ENCODE data around the gene CAB39L.

CAB39L gene

GRCh38 chr13:49343255-49343654 is 100.6 kb downstream of the CAB39L start:
- TF ChIP-seq CTCF (conservative IDR thresholded peaks at IDR 0.05; ENCODE audit: low read length) = no peak
- no peak for TF ChIP-seq EZH2phosphoT487 (IDR thresholded peaks at IDR 0.05; ENCODE audit: borderline replicate concordance)
- no peak overlapping the region for H3K9ac ChIP-seq (ENCODE audit: low read depth, low read length, poor library complexity, severe bottlenecking)

GRCh38 chr13:49342454-49342853 is 101.4 kb downstream of the CAB39L start:
- Histone ChIP-seq H3K9me2 (replicated peaks; ENCODE audit: low read depth, low read length) (no peaks in the 10 kb centered on the region), H4K20me1 (ENCODE audit: insufficient read depth, low read length, poor library complexity, severe bottlenecking) (no peaks in the 10 kb centered on the region), H3K9me3 (ENCODE audit: insufficient read depth, low read depth, low read length) (no peaks in the 10 kb centered on the region), H3K4me3 (ENCODE audit: low read length, poor library complexity, severe bottlenecking) (no peak overlapping the region), H3K79me2 (ENCODE audit: insufficient read depth, low read length) (no peaks in the 10 kb centered on the region), H3F3A (ENCODE audit: low read depth) (no peaks in the 10 kb centered on the region), H2AFZ (ENCODE audit: low read length) (no peak overlapping the region), H3K4me2 (ENCODE audit: low read depth, low read length, poor library complexity, severe bottlenecking) (no peak overlapping the region), H3K36me3 (ENCODE audit: insufficient read depth, low read length) (no peaks in the 10 kb centered on the region), H3K9ac (ENCODE audit: low read depth, low read length, poor library complexity, severe bottlenecking) (no peak overlapping the region), H3K27me3 (ENCODE audit: insufficient read depth, low read length, poor library complexity, severe bottlenecking) (no peaks in the 10 kb centered on the region), H3K4me1 (ENCODE audit: insufficient read depth, low read length, poor library complexity, severe bottlenecking) (no peaks in the 10 kb centered on the region)
- no peak for TF ChIP-seq EZH2phosphoT487 (IDR thresholded peaks at IDR 0.05; ENCODE audit: borderline replicate concordance)
- no peak for TF ChIP-seq CTCF (conservative IDR thresholded peaks at IDR 0.05; ENCODE audit: low read length)

More at GRCh38 chr13:49343255-49343654, 100.6 kb downstream of the CAB39L start:
- Histone ChIP-seq H3K79me2 (ENCODE audit: insufficient read depth, low read length) (no peaks in the 10 kb centered on the region), H3K9me2 (replicated peaks; ENCODE audit: low read depth, low read length) (no peaks in the 10 kb centered on the region), H3K27me3 (ENCODE audit: insufficient read depth, low read length, poor library complexity, severe bottlenecking) (no peaks in the 10 kb centered on the region), H3K4me1 (ENCODE audit: insufficient read depth, low read length, poor library complexity, severe bottlenecking) (no peaks in the 10 kb centered on the region), H4K20me1 (ENCODE audit: insufficient read depth, low read length, poor library complexity, severe bottlenecking) (no peaks in the 10 kb centered on the region), H3K9me3 (ENCODE audit: insufficient read depth, low read depth, low read length) (no peaks in the 10 kb centered on the region), H3K36me3 (ENCODE audit: insufficient read depth, low read length) (no peaks in the 10 kb centered on the region), H2AFZ (ENCODE audit: low read length) (no peak overlapping the region), H3F3A (ENCODE audit: low read depth) (no peaks in the 10 kb centered on the region), H3K4me2 (ENCODE audit: low read depth, low read length, poor library complexity, severe bottlenecking) (no peak overlapping the region), H3K4me3 (ENCODE audit: low read length, poor library complexity, severe bottlenecking) (no peak overlapping the region)

GRCh38 chr13:49341941-49342340 is 101.9 kb downstream of the CAB39L start:
- H3K4me2 ChIP-seq (ENCODE audit: low read depth, low read length, poor library complexity, severe bottlenecking) = no peak overlapping the region
- H3K4me3 ChIP-seq (ENCODE audit: low read length, poor library complexity, severe bottlenecking) = no peak overlapping the region
- H3K4me1 ChIP-seq (ENCODE audit: insufficient read depth, low read length, poor library complexity, severe bottlenecking) = no peaks in the 10 kb centered on the region
- H3F3A ChIP-seq (ENCODE audit: low read depth) = no peaks in the 10 kb centered on the region
- no peaks in the 10 kb centered on the region for H3K36me3 ChIP-seq (ENCODE audit: insufficient read depth, low read length)
- no peak overlapping the region for H3K9ac ChIP-seq (ENCODE audit: low read depth, low read length, poor library complexity, severe bottlenecking)
- no peaks in the 10 kb centered on the region for H4K20me1 ChIP-seq (ENCODE audit: insufficient read depth, low read length, poor library complexity, severe bottlenecking)
- no peak overlapping the region for H2AFZ ChIP-seq (ENCODE audit: low read length)
- no peak for TF ChIP-seq CTCF (conservative IDR thresholded peaks at IDR 0.05; ENCODE audit: low read length)
- TF ChIP-seq EZH2phosphoT487 (IDR thresholded peaks at IDR 0.05; ENCODE audit: borderline replicate concordance) = no peak
- no peaks in the 10 kb centered on the region for H3K27me3 ChIP-seq (ENCODE audit: insufficient read depth, low read length, poor library complexity, severe bottlenecking)
- no peaks in the 10 kb centered on the region for H3K9me3 ChIP-seq (ENCODE audit: insufficient read depth, low read depth, low read length)
- H3K79me2 ChIP-seq (ENCODE audit: insufficient read depth, low read length) = no peaks in the 10 kb centered on the region
- no peaks in the 10 kb centered on the region for H3K9me2 ChIP-seq (replicated peaks; ENCODE audit: low read depth, low read length)
